DMS153 treated with DMSO at 0.1 percent for 48 hours (cell line): ENCODE results near the gene TGFBI.

ENCODE experiments used
- DNase-seq: peaks from one replicate; lab custom pipeline; 2025; ENCODE audit not compliant: unreplicated experiment; lab: John Stamatoyannopoulos, UW

The TGFBI gene

DNA sequence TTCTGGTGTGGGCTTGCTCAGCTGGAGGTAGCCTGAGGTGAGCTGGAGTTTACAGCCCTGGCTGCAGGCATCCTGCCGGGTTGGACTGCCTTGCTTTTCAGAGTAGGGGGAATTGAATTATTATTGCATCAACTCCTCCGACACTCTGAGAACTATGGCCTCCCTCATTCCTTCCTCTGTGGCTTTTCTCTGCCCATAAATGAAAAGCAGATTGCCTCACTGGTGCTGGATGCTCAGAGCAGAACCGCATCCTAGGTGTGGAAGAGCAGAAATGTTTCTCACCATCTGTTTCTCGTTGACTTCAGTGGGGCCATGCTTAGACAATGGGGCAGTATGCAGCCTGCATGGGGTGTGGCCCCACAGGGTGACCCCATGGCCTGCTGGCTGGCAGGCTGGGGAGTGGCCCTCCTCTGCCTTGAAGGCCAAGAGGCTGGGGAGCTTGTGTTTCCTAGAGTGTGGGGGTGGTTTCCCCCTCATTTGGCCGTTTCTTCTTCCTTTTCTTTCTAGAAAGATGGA, 27.3 kb upstream of the TGFBI start:
- no peak for DNase-seq

DNA sequence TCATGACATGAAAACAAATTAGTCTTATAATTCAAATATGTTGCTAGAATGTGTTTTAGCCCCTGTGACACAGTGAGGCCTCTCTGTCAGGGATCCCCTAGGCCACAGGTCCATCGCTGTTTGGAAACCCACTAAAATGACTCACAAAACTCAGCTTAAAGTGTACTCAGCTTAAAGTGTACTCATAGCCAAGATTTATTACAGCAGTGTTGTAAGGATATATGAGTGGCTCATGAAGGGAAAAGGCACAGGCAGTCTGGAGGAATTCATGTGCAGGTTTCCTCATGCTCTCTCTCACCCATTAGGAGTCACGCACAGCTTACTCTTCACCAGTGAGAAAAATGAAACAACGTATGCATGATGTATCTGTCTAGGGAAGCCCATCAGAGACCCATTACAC, 24.4 kb upstream of the TGFBI start:
- no peak for DNase-seq

DNA sequence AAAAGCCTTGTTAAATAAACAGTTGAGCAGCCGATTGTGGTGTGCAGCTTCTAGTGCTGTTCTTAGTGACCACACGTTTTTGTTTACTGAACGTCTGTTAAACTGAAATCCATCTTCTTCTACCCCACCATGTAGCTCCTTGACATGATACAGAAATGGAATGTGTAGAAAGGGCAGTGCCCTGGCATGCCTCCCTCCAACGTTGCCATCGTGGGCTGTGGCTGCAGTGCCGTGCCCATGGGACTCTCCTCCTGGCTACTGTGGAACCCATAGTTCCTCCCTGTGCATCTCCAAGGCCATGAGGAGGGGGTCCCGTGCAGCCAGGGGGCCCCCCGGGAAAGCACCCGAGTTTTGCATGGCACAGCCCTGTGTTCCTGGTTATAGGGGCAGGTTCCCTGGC, 23.3 kb upstream of the TGFBI start:
- DNase-seq, result no peak

DNA sequence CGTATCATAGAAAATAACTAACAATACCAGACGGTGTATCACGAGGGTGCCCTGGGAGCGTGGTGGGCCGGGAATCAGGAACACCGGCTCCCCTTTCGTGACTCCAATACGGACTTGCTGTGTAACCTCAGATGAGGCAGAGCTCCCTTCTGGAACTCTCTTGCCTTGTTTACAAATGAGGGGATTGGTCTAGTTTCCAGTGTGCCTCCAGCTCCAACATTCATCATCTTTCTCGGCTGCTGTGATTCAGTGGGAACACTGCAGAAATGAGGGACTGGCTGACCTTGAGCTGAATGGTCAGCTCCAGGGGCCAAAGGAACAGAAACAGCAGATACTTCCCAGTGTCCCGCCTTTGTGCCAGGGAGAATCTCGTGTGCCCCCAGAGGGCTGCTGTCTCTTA, 22.6 kb upstream of the TGFBI start:
- no peak for DNase-seq

DNA sequence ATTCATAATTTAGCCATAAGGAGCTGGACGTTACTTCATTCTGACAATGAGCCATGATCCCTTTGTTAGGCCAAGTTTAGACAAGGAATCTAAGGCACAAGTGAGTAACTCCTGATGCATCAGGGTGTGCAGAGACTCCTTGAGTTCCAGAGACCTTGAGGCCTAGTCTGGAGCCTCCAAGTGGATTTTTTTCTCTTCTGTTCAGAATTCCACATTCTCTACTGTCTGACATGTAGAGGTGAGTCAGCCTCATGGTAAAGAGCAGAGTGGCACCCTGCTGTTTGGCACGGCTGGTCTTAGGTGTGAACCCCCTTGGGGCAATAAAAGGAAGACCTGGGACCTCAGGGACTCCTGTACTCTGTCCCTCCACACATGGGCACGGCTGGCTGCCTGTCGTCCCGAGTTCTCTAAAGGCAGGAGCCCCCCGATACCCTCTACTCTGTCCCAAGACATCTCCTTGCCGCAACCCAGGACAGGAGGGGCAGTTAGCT, 22.0 kb upstream of the TGFBI start:
- DNase-seq, result no peak

DNA sequence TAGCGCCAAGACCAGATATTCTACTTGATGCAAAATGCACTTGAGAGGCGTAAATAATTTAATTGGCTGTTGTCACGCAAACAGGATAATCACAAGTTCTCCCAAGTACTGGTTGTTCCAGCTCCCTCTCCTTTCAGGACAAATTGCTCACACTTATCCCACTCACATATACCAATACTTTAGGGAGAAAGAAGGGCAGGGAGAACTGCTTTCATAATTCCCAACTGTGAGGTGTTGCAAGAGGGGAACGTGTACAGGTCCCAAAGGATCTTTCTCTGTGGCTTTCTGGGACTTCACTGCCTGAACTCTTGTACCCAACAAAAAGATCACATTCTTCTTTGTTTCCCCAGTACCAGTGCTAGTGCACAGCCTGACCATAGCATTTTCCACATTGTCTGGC, 21.5 kb upstream of the TGFBI start:
- no peak for DNase-seq

DNA sequence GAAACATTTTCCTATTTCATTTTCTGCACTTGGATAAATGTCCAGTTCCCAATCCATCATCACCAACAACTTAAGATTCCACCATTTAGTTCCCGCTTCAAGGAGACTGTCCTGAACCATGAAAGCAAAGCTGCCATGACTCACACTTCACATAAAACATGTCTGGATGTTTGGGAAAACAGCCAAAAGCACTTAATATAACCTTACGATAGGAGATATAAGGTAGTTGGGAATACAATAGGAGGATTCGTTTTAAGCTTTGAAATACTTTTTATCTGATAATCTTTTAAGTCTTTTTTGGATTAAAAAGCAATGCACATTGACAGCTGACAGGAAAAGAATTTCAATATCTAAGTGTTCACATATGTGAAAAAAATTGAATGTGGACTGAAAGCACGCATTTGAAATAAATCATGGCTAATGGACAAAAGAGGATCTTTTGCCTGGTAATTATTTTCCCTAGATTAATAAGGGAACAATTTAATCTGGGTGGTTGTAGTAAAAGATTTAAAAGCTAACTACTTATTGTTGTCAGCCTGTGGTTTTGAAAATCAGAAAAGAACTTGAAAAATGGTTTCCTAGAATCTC, 17.3 kb upstream of the TGFBI start:
- no peak for DNase-seq

DNA sequence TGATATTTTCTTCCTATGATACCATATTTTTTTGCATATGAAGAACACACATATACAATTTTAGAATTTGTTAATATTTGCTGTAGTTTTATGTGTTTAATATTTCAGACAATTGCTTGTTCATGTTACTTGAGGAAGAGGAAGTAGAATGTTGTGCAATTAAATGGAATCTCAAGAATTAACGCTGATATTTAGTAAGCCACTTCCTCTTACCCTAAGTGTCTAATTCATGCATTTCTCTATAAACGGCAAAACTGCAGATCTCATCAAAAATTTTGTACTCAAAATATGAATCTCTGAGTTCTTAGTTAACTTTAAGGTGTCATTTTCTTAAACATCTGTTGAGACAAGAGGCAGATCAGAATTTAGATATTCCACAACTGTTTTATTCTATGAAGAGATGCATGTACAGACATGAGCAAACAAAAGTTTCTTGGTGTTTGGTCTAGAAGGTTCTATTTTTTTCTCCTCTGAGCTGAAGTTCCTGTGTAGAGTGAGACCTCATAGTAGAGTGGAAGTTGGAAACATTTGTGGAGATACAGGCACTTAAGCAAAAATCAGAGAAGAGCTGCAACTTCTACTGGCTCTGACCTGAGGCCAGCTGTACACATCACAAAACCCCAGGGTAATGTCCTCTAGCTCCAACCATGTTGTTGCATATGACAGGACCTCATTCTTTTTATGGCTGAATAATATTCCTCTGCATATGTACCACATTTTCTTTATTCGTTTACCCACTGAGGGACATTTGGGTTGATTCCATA, 16.6 kb upstream of the TGFBI start:
- no peak for DNase-seq

DNA sequence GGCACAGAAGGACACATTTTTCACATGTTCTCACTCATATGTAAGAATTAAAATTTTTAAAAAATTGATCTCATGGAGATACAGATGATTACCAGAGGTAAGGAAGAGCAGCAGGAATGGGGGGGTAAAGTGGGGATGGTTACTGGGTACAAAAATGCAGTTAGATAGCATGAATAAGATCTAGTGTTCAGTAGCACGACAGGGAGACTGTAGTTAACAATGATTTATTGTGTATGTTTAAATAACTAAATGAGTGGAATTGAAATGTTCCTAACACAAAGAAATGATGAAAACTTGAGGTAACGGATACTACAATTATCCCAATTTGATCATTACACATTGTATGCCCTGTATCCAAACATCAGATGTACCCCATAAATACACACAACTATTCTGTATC, 15.2 kb upstream of the TGFBI start:
- no peak for DNase-seq

DNA sequence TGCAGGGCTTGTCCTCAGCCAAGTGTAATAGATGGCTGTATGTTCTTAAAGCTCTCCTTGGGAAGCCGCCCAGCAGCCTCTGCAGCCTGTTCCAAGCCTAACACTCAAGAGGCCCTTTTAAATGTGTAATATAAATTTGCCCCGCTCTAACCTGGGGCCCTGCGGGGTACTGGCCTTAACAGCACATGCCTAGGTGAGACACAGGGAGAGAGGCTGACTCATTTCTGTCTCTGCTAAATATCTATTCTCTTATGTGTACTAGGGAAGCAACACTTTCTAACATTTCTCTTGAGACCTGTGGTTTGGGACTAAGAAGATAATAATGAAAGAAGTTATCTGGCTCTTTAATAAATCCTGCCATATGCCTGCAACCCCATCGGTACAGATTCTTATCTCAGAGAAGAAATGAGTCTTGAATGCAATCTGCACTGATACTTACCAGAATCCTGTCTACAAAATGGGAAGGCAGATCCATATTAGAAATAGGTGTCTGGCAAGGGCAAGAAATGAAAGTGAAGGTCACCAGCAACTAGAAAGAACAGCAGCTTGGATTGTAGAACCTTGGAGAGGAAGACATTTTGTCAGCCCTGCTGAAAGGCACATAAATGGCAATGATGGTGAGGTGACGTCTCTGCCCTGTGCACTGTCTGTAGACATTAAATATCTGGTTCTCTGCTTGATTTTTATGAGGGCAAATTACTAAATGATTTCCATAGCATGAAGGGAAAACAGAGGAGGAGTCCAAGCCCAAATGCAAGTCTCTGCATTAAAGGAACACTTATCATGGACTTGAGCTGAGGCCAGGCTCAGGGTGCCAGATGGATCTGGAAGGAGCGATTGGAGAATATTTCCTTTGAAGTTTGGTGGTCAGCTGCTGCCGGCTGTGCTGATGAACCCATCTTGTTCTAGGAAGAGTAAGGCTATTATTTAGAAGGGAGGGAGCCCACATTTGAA, 14.5 kb upstream of the TGFBI start:
- no peak for DNase-seq

DNA sequence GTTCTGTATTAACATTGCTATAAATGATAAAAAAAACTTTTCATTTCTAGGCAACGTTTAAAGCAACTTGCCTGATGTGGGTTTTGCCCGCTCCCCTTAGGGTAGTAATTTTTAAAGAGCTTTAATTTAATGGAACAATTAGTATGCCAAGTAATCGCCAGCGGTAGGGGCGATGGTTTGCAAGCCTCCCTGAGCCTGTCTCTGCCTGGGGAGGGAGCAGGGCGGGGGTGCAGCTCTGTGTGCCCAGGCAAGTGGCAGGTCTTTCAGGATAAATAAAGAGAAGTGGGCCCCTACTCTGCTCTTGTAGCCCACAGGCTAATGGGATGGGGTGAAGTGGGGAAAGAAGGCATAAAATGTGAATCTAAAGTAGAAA, 13.8 kb upstream of the TGFBI start:
- DNase-seq, result no peak

DNA sequence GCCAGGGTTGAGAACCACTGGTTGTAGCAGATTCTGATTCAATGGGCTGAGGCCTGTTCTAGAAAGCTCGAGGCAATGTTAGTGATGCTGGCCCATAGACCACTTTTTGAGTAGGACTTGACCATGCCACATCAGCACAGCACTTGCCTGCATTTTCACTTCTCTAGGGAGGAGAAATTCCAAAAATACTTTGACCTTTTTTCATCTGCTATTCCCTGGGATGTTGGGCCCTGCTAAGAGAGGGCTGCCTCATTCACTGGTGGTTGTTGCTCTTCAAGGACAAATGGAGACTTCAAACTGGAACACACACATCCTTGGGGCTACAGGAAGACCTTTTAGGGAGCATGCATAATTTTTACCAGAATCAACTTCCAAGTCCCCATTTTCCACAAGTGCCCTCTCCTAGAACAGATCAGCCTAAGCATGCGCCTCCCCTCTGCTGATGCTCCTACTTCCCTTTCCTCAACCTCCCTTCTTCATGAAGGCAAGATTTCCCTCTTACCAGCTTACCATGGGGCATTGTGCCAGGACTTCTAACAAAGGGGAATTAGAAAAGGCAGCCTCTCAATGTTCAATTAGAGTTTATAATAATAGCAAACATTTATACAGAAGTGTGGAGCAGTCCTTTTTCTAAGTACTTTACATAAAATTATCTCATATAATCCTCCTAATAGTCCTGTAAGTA, 12.7 kb upstream of the TGFBI start:
- no peak for DNase-seq

DNA sequence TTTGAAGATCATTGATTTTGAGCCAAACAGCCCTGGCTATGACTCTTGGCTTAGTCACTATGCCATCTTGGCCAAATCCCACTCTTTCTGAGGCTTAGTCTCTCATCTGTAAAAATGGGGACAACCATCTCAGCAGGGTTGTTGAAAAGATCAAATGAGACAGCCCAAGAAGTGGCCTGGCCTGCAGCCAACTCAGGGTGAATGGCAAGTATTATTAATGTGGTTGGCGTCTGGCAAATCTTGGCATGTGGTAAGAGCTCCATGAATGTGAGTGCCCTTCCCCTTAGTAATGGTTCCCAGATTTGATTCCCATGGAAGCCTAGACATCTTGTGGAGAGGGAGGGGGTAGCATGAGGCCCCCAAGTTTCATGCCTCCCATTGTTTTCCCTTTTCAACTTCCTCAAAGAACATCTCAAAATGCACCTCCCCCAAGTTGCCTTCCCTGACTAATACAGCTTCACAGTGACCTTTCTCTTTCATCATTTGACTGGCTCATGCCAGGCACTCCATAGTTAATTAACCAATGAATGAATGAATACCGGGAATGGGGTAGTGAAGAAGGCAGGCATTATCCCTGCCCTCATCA, 11.8 kb upstream of the TGFBI start:
- DNase-seq, result no peak

DNA sequence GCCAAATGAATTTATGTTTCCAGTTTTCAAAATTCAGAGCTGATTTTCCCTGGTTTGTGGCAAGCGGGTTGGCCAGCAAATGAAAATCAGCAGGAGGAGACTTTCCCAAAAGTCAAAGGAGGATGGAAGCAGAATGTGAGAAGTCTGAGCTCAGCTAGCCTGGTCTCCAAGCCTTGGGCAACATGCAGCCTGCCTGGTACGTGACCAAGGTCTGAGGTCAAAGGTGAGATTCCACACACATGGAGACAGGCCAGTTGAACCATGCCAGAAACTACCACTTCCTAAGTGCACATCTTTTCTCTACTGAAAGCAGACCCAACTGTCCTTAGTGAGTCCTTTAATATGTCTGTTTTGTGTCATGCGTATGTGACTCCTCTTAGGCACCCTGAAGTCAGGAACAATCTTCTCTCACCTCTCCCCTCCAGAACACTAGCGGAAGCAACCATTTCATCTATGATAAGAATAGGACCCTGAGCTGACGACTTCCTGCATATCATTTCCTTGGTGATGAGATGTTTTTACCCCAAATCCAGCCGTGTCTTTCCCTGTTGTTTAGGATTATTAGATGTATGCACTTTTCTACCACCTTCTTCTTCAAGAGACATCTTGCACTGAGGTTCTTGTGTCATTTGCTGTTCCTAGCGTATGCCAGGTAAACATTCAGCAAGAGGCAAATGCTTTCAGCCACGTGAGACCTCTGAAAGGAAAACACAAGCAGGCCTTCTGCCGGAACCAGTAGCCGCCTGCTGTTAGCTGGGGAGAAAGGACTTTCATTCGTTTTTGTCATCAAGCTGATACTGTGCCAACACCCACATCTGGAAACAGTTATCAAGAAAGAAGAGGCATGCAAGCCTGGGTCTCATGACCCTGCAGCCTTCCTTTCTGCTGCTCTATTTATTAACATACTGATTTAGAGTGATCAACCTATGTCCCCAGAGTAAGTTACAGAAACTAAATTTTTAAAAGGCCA, 9.7 kb upstream of the TGFBI start:
- no peak for DNase-seq

DNA sequence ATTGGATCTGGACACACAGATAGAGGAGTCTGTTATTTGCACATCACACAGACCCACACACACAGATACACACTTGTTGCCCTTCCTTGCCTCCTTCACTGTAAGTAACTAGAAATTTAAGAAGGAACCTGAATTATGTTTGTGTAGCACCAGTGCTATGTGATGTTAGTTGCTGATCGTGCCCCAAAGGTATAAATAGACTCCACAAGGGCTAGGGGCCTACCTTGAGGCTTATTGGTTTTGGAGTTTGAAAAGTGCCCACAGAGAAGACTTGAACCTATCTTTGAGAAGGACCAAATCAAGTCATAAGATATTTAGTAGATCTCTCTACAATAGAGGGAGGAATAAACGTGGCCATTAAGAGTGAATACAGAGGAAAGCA, 8.8 kb upstream of the TGFBI start:
- no peak for DNase-seq

DNA sequence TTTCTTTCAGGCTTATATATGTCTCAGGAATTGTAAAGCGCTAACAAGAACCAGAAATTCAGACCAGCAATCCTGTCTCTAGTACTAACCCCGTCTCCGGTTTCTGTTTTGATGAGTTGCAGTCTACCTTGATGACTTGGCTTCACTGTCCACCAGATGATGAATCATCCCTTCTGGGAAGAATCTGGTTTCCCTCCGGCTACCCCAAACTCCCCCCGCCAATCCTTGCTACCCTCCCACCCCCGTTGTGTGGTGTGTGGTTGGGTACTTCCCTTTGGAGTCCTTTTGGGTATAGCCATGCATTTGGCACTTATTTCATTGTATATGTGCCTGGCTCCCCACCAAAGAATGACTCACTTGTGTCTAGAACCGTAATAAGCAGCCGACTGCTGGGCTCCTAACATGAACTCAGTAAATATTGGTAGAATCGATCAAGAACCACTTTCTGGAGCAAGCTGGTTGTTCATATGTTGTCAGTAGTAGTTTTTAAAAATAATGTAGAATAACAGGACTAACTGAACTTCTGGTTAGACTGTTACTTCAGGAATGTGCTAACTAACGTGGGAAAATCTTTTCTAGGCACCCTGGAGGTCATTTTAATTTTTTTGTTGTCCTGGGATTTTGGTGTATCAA, 8.3 kb upstream of the TGFBI start:
- no peak for DNase-seq

DNA sequence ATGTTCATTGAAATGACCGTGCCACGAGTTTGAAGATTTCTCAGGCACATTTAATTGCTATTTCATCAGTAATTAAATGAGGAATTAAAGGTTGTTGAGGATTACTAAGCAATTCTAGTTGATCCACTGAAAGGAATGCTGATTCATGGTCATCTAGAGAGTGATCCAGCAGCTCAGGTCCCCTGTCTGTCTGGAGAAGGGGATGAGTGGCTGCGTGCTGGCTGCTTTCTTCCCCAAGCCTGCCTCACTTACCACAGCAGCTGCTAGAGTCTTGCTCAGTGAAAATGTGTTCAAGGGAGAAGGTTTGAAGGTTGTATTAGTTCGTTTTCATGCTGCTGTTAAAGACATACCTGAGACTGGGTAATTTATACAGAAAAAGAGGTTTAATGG, 7.8 kb upstream of the TGFBI start:
- no peak for DNase-seq

DNA sequence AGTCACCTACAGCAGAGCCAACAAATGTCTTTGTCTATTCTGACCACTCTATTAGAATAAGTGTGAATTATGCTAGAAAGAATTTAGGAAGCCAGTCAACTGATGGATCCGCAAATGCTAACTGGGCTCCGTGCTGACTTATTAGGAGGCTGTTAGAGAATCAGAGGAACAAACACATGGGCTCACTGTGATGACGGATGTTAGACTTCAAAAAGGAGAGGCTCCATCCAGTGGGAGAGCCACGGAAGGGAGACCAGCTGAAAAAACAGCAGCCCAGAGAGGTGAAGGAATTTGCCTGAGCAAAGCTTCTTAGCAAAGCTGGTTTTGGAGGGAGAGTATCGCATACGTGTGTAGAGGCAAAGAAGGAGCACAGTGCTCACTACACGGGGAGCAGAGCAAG, 5.8 kb upstream of the TGFBI start:
- DNase-seq, result no peak

DNA sequence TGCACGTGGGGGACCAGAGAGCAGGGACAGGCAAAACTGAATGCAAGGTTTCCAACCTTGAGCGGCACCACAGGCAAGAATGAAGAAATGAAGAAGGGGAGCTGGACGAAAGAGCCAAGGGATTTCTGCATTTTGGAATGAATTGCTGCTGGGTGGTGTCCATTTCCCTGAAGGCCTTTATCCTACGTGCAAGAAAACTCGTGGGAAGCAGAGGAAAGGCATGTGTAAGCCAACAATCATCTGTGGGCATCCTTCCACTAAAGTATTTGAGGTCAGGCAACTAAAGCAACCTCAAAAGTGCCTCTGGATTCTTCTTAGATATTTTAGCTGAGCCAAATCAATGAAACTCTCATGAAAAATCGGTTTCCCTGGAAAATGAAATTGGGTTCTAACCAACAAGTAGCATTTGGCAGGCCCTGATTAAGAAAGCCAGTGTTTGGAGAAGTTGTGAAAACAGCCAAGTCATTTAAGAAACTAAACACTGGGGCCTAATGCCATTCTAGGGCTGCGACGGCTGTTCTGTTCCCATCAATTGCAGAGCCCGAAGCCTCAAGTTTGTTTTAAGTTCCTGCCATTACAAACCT, 4.7 kb upstream of the TGFBI start:
- DNase-seq, result no peak
